IPS-18c (cell line): ENCODE results near the gene PPP1R1B.

Source experiments
- H3K4me3 ChIP-seq: 2 replicates; pipeline ENCODE4 v1.7.0; 2013; ENCODE audit warnings: low read depth, mild to moderate bottlenecking, low read length, moderate library complexity; ENCODE audit not compliant: insufficient read depth
- H3K9me3 ChIP-seq: one replicate; pipeline ENCODE4 v1.6.1; 2013; ENCODE audit warnings: mild to moderate bottlenecking, low read length, moderate library complexity; ENCODE audit not compliant: control insufficient read depth, insufficient read depth

Gene PPP1R1B

DNA sequence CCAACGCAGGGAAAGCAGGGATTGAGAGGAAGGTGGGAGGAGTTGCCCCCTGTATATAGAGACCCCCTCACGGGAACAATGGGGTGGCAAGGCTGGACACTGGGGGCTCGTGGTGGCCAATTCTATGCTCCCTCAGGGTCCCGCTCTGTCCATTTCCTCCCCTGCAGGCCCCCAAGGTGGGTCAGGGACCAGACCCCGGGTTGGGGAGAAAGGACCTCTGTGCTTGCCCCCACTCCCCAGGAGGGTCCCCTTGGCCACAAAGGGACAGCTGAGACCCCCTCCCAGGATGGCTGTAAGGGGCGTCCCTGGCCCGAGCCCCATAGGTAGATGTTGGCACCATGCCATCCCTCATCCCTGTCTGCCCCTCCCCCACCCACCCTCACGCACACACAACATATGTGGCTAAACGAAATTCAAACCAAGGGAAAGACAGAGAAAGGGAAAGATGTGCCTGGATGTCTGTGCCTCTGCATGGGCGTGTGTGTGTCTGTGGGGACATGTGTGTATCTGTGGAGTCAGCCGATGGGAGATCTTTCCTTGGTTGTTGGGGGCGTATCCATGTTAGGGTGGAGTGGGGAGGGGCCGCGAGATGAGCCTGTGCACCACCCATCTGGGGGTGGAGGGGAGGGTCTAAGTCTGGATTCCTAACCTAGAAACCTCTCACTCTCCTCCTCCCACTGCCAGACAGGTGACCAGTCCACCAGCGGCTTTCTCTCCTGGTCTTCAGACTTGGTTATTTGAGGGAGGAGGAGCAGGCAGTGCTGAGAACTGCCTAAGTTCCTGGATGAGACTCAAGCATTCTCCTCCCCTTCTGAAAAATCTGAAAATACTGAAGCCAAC is 18.4 kb upstream of the PPP1R1B start:
- Histone ChIP-seq H3K9me3 (peaks cover 2% of the 10 kb centered on the region), H3K4me3 (no peak overlapping the region)

DNA sequence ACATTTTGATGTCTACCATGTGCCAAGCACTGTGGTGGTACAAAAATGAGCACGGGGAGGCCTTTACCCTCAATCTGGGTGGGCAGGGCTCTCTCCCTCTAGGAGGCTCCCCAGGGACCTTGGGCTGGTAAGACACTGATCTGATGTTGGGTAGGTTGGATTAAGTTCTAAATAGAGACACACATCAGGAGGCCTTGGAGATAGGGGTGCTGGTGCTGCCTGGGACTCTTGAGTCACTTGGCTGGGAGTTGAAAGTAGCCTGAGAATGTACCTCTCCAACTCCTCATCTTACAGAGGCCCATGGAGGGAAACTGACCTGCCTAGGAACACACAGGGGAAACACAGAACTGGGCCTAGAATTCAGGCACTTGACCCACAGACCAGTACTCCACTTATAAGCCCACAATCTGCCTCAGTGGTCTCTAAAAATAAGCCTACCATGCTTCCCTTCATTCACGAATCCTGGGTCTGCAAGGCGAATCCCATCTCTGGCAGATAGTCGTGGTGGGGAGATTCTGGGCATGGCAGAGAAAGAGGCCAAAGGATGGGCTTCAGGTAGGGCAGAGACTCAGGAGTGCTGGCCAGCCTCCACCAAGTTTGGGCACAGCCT is 17.2 kb upstream of the PPP1R1B start:
- Histone ChIP-seq H3K4me3 (no peak overlapping the region), H3K9me3 (peaks cover 2% of the 10 kb centered on the region)

DNA sequence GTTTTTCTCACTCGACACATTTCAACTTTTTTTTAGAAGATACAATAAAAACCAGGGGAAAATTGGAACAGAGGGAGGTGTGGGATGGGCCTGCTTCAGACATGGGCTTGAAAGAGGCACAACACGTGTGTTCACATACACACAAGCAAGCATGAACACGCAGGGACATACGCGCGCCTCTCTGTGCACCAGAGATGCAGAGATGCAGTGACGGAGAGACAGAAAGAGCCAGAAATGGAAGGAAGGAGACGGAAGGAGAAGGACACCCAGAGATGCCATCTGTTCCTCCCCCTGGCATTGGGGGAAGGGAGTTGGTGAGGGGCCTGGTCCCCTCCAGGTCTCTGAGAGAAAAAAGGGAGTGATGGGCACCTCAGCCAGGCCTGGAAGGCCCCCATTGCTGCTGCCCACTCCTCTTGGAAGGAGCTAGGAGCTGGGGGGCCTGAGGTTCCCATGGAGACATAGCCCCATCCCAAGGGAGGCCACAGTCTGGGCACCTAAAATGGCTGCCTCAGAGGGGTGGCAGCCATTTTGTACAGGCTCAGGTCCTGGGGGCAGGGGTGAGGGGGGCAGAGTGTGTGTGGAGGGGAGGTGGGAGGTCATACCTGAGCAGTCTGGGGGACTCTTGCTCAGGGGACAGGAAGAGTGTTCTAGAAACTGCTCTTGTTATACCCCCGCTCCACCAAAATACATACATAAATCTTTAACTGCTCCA is 15.2 kb upstream of the PPP1R1B start:
- Histone ChIP-seq H3K4me3 (no peak overlapping the region), H3K9me3 (no peaks in the 10 kb centered on the region)

DNA sequence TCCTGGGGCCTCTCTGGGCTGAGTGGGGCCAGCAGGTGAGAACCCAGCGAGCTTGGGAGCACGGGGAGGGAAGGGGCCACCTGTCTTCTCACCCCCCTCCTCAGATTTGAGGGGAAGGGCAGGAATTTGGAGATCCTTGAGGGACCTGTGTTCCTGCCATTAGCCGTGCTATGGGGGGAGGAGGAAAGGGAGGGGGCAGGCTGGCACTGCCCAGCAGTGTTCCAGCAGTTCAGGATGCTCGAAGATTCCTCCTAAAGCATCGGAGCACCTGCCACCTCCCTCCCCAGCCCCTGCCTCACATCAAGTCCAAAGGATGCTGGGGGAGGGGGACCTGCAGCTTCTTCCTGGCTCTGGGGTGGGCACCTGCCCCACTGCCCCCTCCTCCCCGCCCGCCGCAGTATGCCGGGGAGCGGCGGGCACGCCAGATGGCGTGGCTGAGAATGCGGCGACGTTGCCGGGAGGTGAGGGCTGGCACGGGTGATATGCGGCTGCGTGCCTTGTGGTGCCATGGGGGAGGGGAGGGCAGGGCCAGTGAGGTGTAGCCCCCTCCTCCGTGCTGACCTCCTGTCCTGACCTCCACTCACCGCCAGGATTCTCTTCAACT is 14.4 kb upstream of the PPP1R1B start:
- Histone ChIP-seq H3K9me3 (peaks cover 3% of the 10 kb centered on the region), H3K4me3 (no peak overlapping the region; the same call in 1 of the 2 replicates)

DNA sequence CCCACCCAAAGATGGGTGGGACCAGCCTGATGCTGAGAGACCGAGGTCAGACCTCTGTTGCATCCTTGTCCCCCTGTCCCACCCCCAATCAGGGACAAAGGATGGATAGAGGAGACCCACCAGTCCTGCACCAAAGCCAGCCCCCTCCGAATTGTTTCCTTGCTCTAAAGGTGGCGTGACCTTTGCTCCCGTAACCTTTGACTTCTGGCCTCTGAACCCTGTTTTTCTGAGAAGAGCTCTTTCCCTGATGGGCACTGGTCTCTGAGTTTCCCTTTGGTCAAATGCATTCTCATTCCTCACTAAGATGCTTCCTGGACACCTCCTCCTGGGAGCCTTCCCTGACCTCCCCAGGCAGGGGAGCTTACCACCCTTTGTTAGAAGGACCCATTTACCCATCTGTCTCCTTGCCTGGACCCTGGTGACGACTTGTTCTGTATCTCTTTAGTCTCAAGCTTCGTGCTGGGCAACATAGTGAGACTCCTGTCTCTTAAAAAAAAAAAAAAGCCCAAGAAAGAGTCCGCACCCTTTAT is 13.8 kb upstream of the PPP1R1B start:
- H3K9me3 ChIP-seq = peaks cover 4% of the 10 kb centered on the region
- H3K4me3 ChIP-seq = no peak overlapping the region; the same call in 1 of the 2 replicates

DNA sequence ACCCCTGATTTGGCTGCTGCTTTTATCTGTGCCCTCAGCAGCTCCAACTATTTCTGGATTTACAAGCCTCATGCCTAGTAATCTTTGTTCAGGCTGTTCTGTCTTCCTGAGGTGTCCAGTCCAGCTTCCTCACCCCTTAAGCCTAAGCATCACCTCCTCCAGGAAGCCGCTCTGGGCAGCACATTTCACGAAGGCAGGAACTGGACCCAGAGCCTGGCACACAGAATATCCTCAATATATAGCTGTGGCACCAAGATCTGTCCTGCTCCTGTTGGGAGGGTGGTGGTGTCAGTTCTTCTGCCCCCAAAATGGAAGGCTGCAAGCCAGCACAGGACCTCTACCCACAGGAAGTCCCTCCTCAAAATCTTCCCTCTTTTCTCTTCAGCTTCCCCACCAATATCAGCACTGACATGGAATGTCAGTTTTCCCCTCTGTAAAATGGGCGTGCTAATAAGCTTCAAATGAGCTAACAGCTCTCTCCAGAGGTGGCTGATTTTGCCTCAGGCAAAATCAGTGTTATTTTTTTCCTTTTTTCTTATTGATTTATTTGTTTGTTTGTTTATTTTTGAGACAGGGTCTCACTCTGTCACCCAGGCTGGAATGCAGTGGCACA is 12.1 kb upstream of the PPP1R1B start:
- no peak overlapping the region for H3K4me3 ChIP-seq
- H3K9me3 ChIP-seq = peaks cover 6% of the 10 kb centered on the region

DNA sequence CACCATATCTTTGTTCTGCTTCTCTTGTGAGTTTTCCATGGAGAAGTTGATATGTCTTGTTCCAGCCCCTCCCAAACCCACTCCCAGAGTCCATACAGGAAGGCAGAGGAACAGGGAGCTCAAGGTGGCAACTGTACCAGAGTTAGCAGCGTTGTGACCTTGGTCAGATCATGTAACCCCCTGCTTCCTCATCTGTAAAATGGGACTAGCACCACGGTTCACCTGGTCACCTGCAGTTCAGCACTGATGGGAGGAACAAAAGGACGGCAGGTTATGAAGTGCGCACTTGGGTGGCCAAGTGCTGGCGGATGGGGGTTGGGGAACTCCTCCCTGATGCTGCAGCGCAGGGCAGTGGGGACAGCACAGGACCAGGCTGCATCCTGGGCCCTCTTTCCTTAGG is 11.3 kb upstream of the PPP1R1B start:
- peaks cover 6% of the 10 kb centered on the region for H3K9me3 ChIP-seq

DNA sequence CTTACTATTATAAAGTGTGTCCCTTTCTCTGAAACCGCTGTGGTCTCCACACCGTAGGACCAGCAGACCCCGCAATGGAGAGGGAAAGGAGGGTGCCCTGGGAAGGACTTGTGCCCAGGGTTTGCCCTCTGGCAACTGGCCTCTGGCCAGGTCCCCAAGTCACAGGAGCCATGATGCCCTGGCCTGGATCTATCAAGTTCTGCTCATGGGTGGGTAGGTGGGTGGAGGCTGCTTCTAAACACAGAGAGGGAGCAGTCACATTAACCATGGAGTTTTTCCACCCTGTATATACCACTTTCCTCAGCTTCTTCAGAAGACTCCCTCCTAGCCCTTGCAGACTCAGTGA is 9.7 kb upstream of the PPP1R1B start:
- H3K9me3 ChIP-seq = peaks cover 6% of the 10 kb centered on the region
- H3K4me3 ChIP-seq = no peak overlapping the region; the same call in 1 of the 2 replicates

More for the DNA sequence above, 11.3 kb upstream of the PPP1R1B start:
- no peak overlapping the region for H3K4me3 ChIP-seq

DNA sequence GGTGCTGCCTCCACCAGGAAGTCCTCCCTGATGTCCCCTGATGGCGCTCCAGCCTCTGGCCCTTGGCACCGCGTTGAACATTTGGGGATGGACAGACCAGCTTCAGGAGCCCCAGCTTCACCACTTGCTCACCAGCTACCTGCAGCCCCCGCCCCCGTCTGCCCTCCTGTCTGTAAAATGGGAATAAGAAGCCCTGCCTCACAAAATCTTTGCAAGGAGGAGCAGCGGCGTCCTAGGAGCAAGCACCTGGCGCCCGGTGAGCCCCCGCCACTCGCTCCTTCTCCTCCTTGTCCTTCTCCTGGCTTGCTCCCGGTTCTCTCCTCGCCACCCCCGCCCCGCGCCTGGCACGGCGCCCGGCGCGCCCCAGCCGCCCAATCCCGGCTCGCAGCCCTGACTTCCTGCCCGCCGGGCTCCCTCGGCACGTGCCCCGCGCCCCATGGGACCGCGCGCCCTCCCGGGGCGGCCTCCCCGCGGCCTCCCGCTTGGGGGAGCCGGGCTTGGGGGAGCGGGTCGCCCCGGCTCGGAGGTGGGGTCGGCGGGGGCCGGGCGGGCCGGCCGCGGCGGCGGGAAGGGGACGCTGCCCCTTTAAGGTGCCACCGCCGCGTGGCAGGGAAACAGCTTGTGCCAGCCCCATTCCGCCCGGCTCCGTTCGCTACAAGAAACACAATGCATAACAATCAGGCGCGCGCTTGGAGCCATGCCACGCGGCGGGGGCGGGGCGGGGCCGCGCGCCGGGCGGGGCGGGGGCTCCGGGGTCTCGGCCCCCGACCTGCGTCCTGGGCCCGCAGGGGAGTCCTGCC is 9.1 kb upstream of the PPP1R1B start:
- Histone ChIP-seq H3K4me3 (peak overlapping the region; percentile 52), H3K9me3 (peaks cover 6% of the 10 kb centered on the region)

DNA sequence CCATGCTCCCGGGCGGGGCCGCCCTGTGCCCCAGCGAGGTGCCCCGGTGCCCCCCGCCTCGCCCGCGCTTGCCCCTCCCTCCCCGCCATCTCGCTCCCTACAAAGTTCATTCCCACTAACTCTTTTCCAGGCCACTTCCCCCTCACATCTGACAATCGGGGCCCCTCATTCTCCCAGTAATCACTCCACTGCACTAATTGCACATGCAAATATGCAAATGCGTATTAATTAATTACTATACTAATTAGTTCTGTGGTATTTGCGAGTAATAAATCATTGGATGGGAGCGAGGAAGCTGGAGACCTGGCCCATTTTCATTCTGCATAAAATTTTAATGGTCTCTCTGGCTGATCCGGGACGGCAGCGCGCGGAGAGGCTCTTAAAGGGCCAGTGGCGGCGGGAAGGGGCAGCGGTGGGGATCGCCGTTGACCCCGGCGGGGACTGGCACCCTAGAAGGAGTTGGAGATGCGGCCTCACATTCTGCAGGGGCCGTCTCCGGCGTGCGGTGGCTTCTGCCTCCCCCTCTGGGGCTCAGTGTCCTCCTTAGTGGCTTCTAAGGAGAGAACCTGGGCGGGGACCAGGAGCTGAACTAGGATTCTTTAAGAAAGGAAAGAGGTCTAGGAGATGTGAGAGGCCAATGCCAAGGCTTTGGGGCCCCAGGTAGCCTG is 8.4 kb upstream of the PPP1R1B start:
- Histone ChIP-seq H3K9me3 (peaks cover 6% of the 10 kb centered on the region), H3K4me3 (peak overlapping the region; percentile 52)

DNA sequence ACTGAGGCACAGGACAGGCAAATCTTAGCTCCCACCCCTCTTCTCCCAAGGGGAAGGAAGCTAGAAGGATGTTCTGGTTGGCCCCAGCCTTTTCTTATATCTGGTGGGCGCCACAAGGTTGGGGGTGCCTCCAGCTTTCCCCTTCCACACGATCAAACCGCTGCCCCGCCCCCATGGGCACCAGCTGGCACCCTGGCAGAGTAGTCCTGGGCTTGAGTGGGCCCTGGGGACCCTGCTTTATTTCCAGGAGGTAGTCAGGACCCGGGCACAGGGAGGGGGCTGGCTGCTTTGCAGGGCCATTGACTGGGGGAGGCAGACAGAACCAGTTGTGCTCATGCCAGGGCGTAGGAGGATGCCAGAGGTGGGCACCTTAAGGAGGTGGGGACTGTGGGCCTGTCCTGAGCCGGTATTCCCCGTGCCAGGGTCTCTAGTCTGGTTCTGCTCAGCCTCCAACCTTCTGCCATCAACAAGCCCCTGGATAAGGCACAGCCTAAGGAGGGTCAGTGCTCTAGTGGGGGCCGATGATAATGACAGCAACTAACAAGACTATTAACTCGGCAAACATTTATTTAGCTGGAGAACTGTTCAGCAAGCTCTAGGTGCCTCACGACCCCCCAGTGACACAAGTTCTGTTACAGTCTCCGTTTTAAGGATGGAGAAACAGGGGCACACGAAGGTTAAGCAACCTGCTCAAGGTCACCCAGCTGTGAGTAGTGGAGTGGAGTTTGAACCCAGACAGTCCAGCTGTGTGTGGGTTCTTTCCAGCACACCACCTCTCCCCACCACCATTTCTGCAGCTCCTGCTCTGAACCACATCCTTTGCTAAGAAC is 7.6 kb upstream of the PPP1R1B start:
- peaks cover 6% of the 10 kb centered on the region for H3K9me3 ChIP-seq
- no peak overlapping the region for H3K4me3 ChIP-seq

DNA sequence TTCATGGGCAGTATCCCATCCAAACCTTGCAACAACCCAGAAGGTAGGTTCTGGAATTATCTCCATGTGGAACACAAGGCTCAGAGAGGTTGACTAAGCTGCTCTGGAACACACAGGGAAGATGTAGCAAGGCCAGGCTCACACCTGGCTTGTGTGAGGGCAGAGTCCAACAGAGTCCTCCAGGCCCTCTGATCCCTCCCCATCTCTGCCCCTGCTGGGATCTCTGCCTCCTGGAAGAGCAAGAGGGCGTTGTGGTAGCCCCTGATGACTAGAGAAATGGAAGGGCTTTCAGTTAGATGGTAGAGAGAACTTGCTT is 7.0 kb upstream of the PPP1R1B start:
- no peak overlapping the region for H3K4me3 ChIP-seq
- H3K9me3 ChIP-seq = peaks cover 6% of the 10 kb centered on the region

DNA sequence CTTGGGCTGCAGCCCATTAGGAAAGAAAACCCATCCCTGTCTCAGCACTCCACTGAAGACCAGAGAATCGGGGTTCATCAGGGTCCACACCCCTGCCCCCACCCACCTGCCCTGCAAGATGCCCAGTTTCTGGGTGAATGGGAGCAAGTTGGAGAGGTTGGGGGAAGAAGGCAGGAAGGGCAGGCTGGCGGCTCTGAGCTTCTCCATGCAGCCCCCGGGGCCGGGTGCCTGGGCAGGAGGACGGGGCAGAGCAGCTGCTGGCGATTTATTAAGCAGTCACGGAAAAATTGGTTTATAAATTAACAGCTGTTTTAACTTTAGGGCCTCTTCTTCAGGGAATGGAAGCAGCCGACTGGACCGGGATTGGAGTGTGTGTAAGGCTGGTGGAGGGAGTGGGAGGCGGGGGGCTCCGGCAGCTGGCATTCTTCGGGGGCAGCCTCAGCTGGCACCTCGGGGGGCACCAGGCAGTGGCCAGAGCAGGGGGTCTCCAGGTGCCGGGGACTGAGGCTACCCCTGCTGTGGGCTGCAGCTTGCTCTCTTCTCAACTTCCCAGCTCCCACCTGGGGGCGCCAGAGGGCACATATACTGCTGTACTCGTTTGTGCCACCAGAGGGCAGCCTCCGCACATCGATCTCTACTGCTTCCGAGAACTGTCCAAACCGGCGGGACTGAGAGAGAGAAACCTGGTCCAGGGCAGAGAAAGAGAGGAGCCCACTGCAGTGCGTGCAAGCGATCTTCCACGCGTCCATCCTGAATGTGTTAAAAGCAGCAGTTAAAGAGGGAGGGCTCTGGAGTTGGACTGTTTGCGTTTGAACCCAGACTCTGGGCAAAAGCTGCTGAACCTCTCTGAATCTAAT is 5.0 kb upstream of the PPP1R1B start:
- no peak overlapping the region for H3K4me3 ChIP-seq
- H3K9me3 ChIP-seq = peaks cover 6% of the 10 kb centered on the region

DNA sequence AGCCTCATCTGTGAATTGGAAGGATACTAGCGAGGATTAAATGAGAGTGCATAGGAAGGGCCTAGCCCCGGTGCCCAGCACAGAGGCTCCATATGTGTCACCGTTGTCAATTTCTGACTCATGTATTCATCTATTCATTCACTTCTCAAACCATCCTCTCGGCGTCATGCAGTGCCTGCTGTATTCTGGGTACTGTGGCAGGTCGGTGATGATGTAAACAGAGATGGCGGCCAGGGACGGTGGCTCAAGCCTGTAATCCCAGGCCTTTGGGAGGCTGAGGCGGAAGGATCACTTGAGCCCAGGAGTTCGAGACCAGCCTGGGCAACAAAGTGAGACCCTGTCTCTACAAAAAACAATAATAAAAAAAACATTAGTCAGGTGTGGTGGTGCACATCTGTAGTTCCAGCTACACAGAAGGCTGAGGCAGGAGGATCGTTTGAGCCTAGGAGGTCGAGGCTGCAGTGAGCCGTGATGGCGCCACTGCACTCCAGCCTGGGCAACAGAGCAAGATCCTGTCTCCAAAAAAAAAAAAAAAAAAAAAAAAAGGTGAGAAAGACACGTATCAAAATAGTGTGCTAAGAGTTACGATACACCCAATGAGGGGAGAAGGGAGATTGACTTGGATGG is 4.3 kb upstream of the PPP1R1B start:
- H3K4me3 ChIP-seq = no peak overlapping the region

More for the DNA sequence above, 4.3 kb upstream of the PPP1R1B start:
- peaks cover 2% of the 10 kb centered on the region for H3K9me3 ChIP-seq
